ENCODE measurements around the gene IBA57. TPM values are rescaled to one million over a fixed set of nuclear protein-coding genes. Genes with fewer than 3 reads are reported as not detected.
"Not testable (repeated sequence)": the region's sequence is repeated elsewhere in the genome, so short reads cannot be mapped to it uniquely, and the experiment has no call there.

Gene IBA57
- total and polyA plus RNA-seq, 3 donors from 2014 or later = 16.0 to 23.2 (median 21.0) TPM

GRCh38 chr1:228218513-228219244 lies 53.1 kb downstream of the IBA57 start:
- no peak overlapping the region for H3K27ac ChIP-seq
- H3K4me3 ChIP-seq = no peak overlapping the region
- 91 to 93% methylated on average over 10 to 14 of the region's 14 CpGs for WGBS, 2 donors
- no peaks in the 10 kb centered on the region for H3K27me3 ChIP-seq
- H3K4me1 ChIP-seq = no peaks in the 10 kb centered on the region
- no peaks in the 10 kb centered on the region for H3K36me3 ChIP-seq (ENCODE audit: low read depth, missing control alignments)
- intact Hi-C loops (cut with DNase I; ENCODE audit: low total_unique reads) = no loop called here
- no peak for TF ChIP-seq CTCF (IDR thresholded peaks at IDR 0.05)
- no peaks in the 10 kb centered on the region for H3K9me3 ChIP-seq
- DNase-seq = no peak

GRCh38 chr1:228219245-228219961 lies 53.8 kb downstream of the IBA57 start:
- TF ChIP-seq CTCF (IDR thresholded peaks at IDR 0.05) (no peak), POLR2A (IDR thresholded peaks at IDR 0.05) (no peak)
- H3K4me1 ChIP-seq = no peaks in the 10 kb centered on the region
- DNase-seq = no peak
- no peaks in the 10 kb centered on the region for H3K27me3 ChIP-seq
- H3K27ac ChIP-seq = no peak overlapping the region
- intact Hi-C loops (cut with DNase I; ENCODE audit: low total_unique reads) = no loop called here
- no peaks in the 10 kb centered on the region for H3K9me3 ChIP-seq
- WGBS, 2 donors = 87 to 96% methylated on average over 13 to 15 of the region's 16 CpGs
- no peaks in the 10 kb centered on the region for H3K36me3 ChIP-seq (ENCODE audit: low read depth, missing control alignments)
- H3K4me3 ChIP-seq = no peak overlapping the region

- intact Hi-C loops (cut with DNase I; ENCODE audit: low total_unique reads) = no loop called here
- DNase-seq = no peak
- H3K9me3 ChIP-seq = no peaks in the 10 kb centered on the region
- H3K27me3 ChIP-seq = no peaks in the 10 kb centered on the region
- no peaks in the 10 kb centered on the region for H3K4me1 ChIP-seq
- H3K36me3 ChIP-seq (ENCODE audit: low read depth, missing control alignments) = no peaks in the 10 kb centered on the region
- H3K27ac ChIP-seq = no peak overlapping the region
- H3K4me3 ChIP-seq = no peak overlapping the region
- WGBS, 2 donors = 92 to 95% methylated on average over 19 to 28 of the region's 28 CpGs
- TF ChIP-seq POLR2A (IDR thresholded peaks at IDR 0.05) (no peak), CTCF (IDR thresholded peaks at IDR 0.05) (no peak)
These were observed 54.6 kb downstream of the IBA57 start for GRCh38 chr1:228219962-228220780.

GRCh38 chr1:228221097-228221496 lies 55.5 kb downstream of the IBA57 start:
- not testable (repeated sequence) for H3K36me3 ChIP-seq (ENCODE audit: low read depth, missing control alignments)

GRCh38 chr1:228222548-228222947 lies 56.9 kb downstream of the IBA57 start:
- no peak overlapping the region for H3K4me3 ChIP-seq
- DNase-seq = no peak
- no peaks in the 10 kb centered on the region for H3K36me3 ChIP-seq (ENCODE audit: low read depth, missing control alignments)
- H3K27me3 ChIP-seq = no peaks in the 10 kb centered on the region
- no peak overlapping the region for H3K27ac ChIP-seq
- WGBS, 2 donors = 82 to 87% methylated on average over 11 of the region's 11 CpGs
- no peaks in the 10 kb centered on the region for H3K4me1 ChIP-seq
- no peak for TF ChIP-seq POLR2A (IDR thresholded peaks at IDR 0.05)
- no peak for TF ChIP-seq CTCF (IDR thresholded peaks at IDR 0.05)
- H3K9me3 ChIP-seq = no peaks in the 10 kb centered on the region
- intact Hi-C loops (cut with DNase I; ENCODE audit: low total_unique reads) = no loop called here

More at GRCh38 chr1:228221097-228221496, 55.5 kb downstream of the IBA57 start:
- H3K9me3 ChIP-seq; intact Hi-C loops (cut with DNase I; ENCODE audit: low total_unique reads); H3K27ac ChIP-seq; H3K4me3 ChIP-seq; H3K4me1 ChIP-seq; DNase-seq; H3K27me3 ChIP-seq: not testable (repeated sequence)
- 87 to 98% methylated on average over 9 of the region's 9 CpGs for WGBS, 2 donors
